ENCODE data around the gene GCLC.

DNA sequence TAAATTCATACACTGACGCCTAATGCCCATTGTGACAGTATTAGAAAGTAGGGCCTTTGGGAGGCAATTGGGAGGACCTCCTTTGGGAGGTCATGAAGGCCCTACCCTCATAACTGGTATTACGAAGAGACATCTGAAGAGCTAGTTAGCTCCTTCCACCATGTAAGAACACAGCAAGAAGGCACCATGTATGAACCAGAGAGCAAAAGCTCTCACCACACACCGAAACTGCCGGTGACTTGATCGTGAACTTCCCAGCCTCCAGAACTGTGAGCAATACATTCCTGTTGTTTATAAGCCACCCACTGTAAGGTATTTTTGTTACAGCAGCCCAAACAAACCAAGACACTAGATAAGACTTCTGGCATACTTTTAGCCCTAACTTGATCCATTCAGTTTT is 41.8 kb downstream of the GCLC start:
- TF ChIP-seq, protein P1, sequence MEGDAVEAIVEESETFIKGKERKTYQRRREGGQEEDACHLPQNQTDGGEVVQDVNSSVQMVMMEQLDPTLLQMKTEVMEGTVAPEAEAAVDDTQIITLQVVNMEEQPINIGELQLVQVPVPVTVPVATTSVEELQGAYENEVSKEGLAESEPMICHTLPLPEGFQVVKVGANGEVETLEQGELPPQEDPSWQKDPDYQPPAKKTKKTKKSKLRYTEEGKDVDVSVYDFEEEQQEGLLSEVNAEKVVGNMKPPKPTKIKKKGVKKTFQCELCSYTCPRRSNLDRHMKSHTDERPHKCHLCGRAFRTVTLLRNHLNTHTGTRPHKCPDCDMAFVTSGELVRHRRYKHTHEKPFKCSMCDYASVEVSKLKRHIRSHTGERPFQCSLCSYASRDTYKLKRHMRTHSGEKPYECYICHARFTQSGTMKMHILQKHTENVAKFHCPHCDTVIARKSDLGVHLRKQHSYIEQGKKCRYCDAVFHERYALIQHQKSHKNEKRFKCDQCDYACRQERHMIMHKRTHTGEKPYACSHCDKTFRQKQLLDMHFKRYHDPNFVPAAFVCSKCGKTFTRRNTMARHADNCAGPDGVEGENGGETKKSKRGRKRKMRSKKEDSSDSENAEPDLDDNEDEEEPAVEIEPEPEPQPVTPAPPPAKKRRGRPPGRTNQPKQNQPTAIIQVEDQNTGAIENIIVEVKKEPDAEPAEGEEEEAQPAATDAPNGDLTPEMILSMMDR (IDR thresholded peaks at IDR 0.05): no peak
- no peak for TF ChIP-seq POLR2A (IDR thresholded peaks at IDR 0.05)

All from adrenal gland (tissue), 5 donors.